H1 (cell line): ENCODE results near the gene ANGPTL2. TPM values are rescaled to one million over a fixed set of nuclear protein-coding genes. Genes with fewer than 3 reads are reported as not detected.

Experiments used
- polyA plus RNA-seq, 7 experiments: library from polyadenylated mRNA; depleted of rRNA in 3 of 7; stranded (reverse) in 5 of 7; unstranded in 2 of 7; fragments of >200 nt in 5 of 7; fragments of 200-250 nt in 2 of 7; gene quantifications; 1 replicate in 5 of 7; 2 replicates in 1 of 7; 4 replicates in 1 of 7; pipeline versions ENCODE4 v1.2.1 to v1.2.3, GENCODE V29; 2011 to 2013; ENCODE audit warnings: missing spikeins in 2 of 7, mixed read lengths in 2 of 7
- total RNA-seq: library from RNA; stranded (reverse); fragmentation: NEBNext Ultra II Directional; extraction: Animal tissue kit (Norgen Biotek cat#: 25700); gene quantifications from 2 replicates; pipeline ENCODE4 v1.2.1, GENCODE V29; 2021

Gene ANGPTL2
- total and polyA plus RNA-seq, 2 of the 8 experiments (the other 6 are each of a cell fraction or from before 2014, with no cell fraction given) = 9.0 to 10.6 TPM

Other genes with a start within 250 kb of the ANGPTL2 start
- 22.9 and 23.5 TPM in 2 replicates for gene RALGPS1, start 207.9 kb downstream of the ANGPTL2 start, total RNA-seq
- gene RALGPS1, start 207.9 kb downstream of the ANGPTL2 start, polyA plus RNA-seq (2011; rRNA removed) = 20.0 and 33.6 TPM in 2 replicates
- gene GARNL3, start 142.1 kb upstream of the ANGPTL2 start, total RNA-seq = 17.3 and 18.3 TPM in 2 replicates
- gene GARNL3, start 142.1 kb upstream of the ANGPTL2 start, polyA plus RNA-seq (2011; rRNA removed) = 5.2 and 6.5 TPM in 2 replicates